AG04449 (cell line): ENCODE results near the gene VPS13D.
"Not testable (repeated sequence)": the region's sequence is repeated elsewhere in the genome, so short reads cannot be mapped to it uniquely, and the experiment has no call there.

Experiments
- CTCF ChIA-PET: fragments of 350-600 bp; formaldehyde crosslinking; extraction: SDS; loops from one replicate; lab custom pipeline; 2021; ENCODE audit warnings: antibody characterized with exemption; lab: Yijun Ruan, JAX
- POLR2A ChIA-PET: fragments of 400-600, 350-600 bp; formaldehyde crosslinking; extraction: SDS; loops from one replicate; lab custom pipeline; 2020; ENCODE audit warnings: antibody characterized with exemption, inconsistent platforms; lab: Yijun Ruan, JAX
- DNase-seq: peaks from one replicate; pipeline ENCODE4 v3.0.0-alpha.2; 2010; ENCODE audit warnings: low read depth, low spot score
- H3K4me3 ChIP-seq: 2 replicates; pipeline ENCODE4 v1.5.1; 2011; ENCODE audit warnings: low read depth, mild to moderate bottlenecking, control low read depth, low read length
- CTCF ChIP-seq: IDR thresholded peaks from one replicate; pipeline ENCODE4 v1.5.1; 2011; ENCODE audit warnings: mild to moderate bottlenecking, moderate library complexity, low read length, control low read depth, inconsistent platforms; ENCODE audit not compliant: insufficient read depth; ENCODE audit errors: missing control alignments

The VPS13D gene

GRCh38 chr1:12315146-12315545, 85.3 kb downstream of the VPS13D start:
- no peak for DNase-seq
- CTCF ChIA-PET, result interaction anchor here (0.7 to 9.5 kb wide), 14 partner anchors 8 to 350 kb away, joined by 3 to 209 read pairs (median 6); partner anchors contain the start of gene DHRS3
- TF ChIP-seq CTCF, result no peak
- POLR2A ChIA-PET, result no interaction called here
- H3K4me3 ChIP-seq, result no peak overlapping the region

GRCh38 chr1:12316331-12316730, 86.5 kb downstream of the VPS13D start:
- CTCF ChIA-PET, result interaction anchor here (0.9 to 9.5 kb wide), 3 partner anchors 13 to 342 kb away, joined by 3 to 209 read pairs (median 86); partner anchors contain the start of gene DHRS3
- TF ChIP-seq CTCF, result no peak
- POLR2A ChIA-PET, result no interaction called here
- peak; percentile 28 for DNase-seq
- no peak overlapping the region for H3K4me3 ChIP-seq

- H3K4me3 ChIP-seq, result no peak overlapping the region
- ChIA-PET POLR2A (no interaction called here), CTCF (interaction anchor here (1.0 to 2.4 kb wide), 2 partner anchors 8 to 338 kb away, joined by 4 to 23 read pairs; no protein-coding TSS in a partner anchor)
- TF ChIP-seq CTCF, result no peak
- no peak for DNase-seq
These were observed 90.7 kb downstream of the VPS13D start for GRCh38 chr1:12320486-12320885.

- H3K4me3 ChIP-seq, result no peak overlapping the region
- POLR2A ChIA-PET, result no interaction called here
- TF ChIP-seq CTCF, result no peak
- CTCF ChIA-PET, result interaction anchor here (1.0 to 1.5 kb wide), 4 partner anchors 10 to 296 kb away, joined by 3 to 8 read pairs (median 3); no protein-coding TSS in a partner anchor
- no peak for DNase-seq
These were observed 94.6 kb downstream of the VPS13D start for GRCh38 chr1:12324423-12324822.

GRCh38 chr1:12324973-12325372, 95.1 kb downstream of the VPS13D start:
- POLR2A ChIA-PET, DNase-seq, H3K4me3 ChIP-seq: not testable (repeated sequence)
- CTCF ChIA-PET, result interaction anchor here (1.0 to 1.5 kb wide), 4 partner anchors 10 to 295 kb away, joined by 3 to 8 read pairs (median 3); no protein-coding TSS in a partner anchor

GRCh38 chr1:12326986-12327385, 97.2 kb downstream of the VPS13D start:
- DNase-seq, result no peak
- CTCF ChIA-PET, result interaction anchor here (1.2 to 3.9 kb wide), 2 partner anchors 12 to 332 kb away, joined by 6 to 13 read pairs; no protein-coding TSS in a partner anchor
- no peak overlapping the region for H3K4me3 ChIP-seq
- no peak for TF ChIP-seq CTCF
- POLR2A ChIA-PET, result no interaction called here

- CTCF ChIA-PET, result interaction anchor here (1.2 to 3.9 kb wide), 2 partner anchors 13 to 331 kb away, joined by 6 to 13 read pairs; no protein-coding TSS in a partner anchor
- no peak overlapping the region for H3K4me3 ChIP-seq
- DNase-seq, result no peak
- no peak for TF ChIP-seq CTCF
- POLR2A ChIA-PET, result no interaction called here
These were observed 97.7 kb downstream of the VPS13D start for GRCh38 chr1:12327566-12327965.
